Measurements from ENCODE around the gene PRKAG2.

The PRKAG2 gene

DNA sequence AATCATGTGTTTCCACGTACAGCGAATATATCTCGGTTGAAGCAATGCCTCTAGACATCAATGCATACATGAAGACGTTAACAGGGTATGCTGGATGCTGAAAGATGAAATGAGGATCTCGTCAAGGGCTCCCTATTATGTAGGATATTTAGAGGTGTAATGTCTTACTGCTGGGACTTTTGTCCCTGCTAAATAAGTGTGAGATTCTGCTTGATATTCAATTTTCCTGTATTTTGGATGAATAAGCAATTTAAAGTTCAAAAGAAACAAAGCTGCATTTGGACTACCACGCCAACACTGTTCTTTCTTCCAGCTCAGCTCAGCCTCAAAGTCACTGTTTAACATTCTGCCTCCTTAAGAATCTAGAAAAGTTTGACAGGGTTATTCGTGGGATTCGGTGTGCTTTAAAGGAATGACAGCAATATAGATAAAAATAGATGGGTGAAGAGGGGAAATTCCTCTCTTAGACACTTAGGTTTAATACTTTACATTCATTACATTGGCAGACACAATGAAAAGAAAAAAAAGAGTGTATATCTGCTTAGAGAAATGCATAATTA, 247.1 kb downstream of the PRKAG2 start:
- DNase-seq: no peak

- DNase-seq: no peak
Observed at GRCh38 chr7:151628846-151629604, 247.9 kb downstream of the PRKAG2 start.

- DNase-seq: no peak
Observed at GRCh38 chr7:151626422-151627115, 250.3 kb downstream of the PRKAG2 start.

GRCh38 chr7:151625606-151626005, 251.3 kb downstream of the PRKAG2 start:
- no peak for DNase-seq

DNA sequence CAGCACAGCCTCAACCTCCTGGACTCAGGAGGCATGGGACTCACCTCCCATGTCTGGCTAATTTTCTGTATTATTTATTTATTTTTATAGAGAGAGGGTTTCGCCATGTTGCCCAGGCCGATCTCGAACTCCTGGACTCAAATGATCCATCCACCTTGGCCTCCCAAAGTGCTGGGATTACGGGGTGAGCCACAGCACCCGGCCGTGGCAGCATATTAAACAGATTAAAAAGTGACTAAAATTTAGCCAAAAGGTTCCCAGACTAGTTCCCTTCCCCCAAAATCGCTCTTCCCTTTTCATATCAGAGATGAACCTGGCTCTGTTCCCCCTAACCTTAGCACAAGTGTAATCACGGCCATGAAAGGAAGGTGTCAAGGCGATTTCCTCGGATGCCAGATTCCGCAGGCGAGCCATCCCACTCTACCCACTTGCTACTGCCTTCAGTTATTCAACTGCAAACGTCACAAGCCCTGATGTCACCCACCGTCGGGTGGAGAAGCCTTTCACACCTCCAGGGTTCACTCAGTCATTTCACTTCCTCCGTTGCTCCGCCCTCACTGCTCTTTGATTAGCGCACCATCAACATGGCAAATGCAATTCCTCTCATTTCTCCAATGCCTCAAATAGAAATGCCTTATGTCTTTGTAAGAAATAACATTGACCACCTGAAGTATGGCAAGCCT, 252.5 kb downstream of the PRKAG2 start:
- no peak for DNase-seq

- no peak for DNase-seq
Observed at GRCh38 chr7:151623766-151624165, 253.1 kb downstream of the PRKAG2 start.

- DNase-seq: no peak
Observed at GRCh38 chr7:151621961-151622360, 255.0 kb downstream of the PRKAG2 start.

GRCh38 chr7:151616443-151617213, 260.3 kb downstream of the PRKAG2 start:
- DNase-seq: no peak

DNA sequence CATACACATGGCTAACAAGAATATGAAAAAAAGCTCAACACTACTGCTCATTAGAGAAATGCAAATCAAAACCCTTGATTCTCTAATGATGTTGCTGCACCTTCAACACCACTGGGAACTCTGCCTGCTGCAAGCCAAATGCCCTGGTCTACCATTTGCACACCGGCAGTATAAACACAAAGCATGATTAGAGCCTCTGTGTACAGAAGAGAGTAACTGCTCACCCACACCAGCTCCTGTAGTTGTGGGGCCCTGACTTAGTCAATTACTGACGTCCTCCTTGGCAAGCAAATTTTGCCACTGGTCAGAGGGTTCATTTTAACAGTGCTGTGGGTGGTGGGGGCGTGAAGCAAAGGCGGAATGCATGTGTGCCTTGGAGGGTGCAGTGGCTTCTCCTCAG, 261.1 kb downstream of the PRKAG2 start:
- no peak for DNase-seq

- no peak for DNase-seq
Observed at GRCh38 chr7:151615058-151615457, 261.9 kb downstream of the PRKAG2 start.

DNA sequence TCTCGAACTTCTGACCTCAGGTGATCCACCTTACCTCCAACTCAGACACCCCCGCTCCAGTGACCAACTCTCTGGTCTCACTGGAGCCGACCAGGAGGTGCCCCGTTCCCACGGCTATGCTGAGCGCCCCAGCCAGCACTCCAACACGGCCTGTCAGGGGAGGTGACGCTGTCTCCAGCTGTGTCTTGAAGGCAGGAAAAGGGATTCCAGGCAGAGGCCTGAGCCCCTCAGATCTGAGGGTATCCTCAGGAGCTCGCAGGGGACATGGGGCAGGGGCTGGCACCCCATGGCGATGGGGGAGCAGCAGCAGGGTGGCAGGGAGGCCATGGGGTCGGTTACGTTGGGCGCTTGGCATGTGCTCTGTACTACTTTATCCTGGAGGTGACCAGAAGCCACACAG, 262.9 kb downstream of the PRKAG2 start:
- DNase-seq: no peak

DNA sequence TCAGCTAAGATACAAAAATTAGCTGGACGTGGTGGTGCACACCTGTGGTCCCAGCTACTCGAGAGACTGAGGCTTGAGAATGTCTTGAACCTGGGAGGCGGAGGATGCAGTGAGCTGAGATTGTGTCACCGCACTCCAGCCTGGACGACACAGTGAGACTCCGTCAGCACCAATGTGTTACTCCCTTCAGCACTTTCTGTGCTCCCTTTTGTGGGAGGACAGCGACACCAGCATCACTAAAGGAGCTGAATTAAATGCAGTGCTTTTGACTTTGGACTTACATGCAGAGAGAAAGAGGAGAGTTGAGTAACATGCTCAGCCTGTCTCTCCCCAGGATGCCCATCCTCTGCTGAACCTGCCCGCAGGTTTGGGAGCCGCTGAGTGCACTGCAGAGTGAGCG, 265.0 kb downstream of the PRKAG2 start:
- DNase-seq: no peak

DNA sequence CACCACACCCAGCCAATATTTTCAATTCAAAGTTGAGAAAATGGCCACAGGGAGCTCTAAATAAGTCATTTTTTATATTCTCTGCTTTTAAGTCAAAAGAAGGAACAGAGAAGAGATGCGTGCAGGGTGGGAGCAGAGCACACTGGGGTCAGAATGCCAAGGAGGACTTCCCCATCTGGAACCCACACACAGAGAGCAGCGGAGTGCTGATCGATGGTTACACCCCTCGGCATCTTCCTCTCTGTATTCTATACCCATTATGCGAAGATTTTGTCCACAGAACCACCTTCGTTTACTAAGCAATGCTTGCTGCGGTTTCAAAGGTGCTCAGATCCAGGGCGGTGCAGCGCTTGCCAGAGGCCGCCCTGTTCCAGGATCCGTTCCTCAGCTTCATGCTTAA, 265.9 kb downstream of the PRKAG2 start:
- DNase-seq: no peak

- no peak for DNase-seq
Observed at GRCh38 chr7:151608031-151608551, 268.8 kb downstream of the PRKAG2 start.

GRCh38 chr7:151607464-151607867, 269.4 kb downstream of the PRKAG2 start:
- DNase-seq: no peak

GRCh38 chr7:151603951-151604350, 273.0 kb downstream of the PRKAG2 start:
- DNase-seq: no peak

DNA sequence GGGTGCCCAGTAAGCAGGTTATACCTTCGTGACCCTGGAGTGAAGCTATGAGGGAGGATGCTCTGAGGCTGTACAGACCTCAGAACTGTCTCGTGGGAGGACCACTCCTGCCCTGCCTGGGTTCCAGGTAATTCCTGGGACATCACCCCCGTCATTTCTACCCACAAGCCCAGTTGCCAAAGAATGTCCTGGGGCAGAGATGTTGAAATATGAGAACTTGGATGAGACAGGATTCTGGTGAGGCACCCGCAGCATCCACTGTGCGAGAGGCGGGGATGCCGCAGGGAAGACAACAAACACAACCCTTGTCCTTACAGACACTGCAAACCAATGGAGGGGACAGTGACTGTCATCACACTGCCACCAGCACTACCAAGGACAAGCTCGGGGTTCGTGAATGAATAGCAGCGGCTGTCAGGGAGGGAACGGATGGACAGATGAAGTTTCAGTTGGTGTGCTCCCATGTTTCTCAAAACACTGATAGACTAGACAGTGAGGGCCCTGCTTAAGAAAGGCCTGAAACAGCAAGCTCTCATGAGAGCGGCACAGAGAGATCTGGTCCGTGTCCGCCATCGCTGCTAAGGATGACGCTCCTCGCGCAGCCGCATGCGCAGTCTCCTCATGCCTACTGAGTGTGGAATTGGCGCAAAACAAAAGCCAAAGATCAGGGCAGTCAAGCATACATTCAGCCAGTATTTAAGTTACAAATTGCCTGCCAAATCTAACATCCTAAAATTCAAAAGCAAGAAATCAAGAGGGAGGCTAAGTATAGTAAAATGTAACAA, 275.2 kb downstream of the PRKAG2 start:
- DNase-seq: no peak

DNA sequence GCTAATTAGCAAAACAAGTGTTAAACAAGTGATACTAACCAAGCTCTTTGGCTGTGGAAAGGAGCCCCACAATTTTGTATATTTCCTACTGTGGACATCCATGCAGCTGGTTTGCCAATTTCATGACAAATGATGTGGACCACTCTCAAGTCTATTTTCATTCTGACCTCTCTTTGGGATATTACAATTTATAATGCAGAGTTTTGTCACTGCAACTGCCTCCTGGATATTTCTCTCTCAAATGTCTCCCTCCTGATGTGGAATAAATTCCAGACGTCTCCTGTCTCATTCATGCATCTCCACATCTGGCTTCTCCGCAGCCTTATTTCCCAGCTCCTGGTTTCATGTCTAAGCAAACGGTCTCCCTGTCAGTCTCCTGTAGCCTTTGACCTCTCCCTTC, 276.6 kb downstream of the PRKAG2 start:
- no peak for DNase-seq

DNA sequence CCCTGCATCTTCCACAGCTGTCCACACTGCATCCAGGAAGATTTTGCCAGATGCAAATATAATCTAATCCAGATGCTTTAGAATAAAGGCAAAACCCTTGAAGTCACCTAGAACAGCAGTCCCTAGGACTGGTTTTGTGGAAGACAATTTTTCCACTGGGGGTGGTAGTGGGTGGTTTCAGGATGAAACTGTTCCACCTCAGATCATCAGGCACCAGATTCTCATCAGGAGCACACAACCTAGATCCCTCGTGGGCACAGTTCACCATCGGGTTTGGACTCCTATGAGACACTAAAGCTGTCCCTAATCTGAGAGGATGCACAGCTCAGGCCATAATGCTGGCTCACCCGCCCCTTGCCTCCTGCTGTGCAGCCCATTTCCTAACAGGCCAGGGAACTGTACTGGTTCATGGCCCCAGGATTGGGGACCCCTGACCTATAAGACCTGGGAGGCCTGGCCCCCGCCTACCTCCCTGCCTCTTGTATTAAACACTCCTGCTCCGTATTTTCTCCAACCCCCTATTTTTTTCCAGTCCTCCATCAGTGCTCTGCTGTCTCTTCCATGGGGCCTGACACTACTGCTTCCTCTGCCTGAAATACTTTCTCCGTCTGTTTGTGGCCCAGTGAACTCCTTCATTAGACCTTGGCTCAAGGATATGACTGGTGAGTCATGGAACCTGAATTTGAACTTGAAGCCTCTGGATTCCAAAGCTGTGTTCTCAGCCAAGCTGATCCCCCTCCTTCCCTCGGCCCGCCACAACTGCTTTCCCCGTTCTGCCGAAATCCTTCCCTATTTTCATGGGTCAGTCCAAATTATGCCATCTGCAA, 277.3 kb downstream of the PRKAG2 start:
- no peak for DNase-seq

GRCh38 chr7:151597541-151598444, 279.1 kb downstream of the PRKAG2 start:
- no peak for DNase-seq

Data from KG1 (cell line).